GM12892 (cell line): ENCODE results near the gene BGLAP.
"Not testable (repeated sequence)": the region's sequence is repeated elsewhere in the genome, so short reads cannot be mapped to it uniquely, and the experiment has no call there.

Experiments used
- DNase-seq: peaks from one replicate; pipeline ENCODE4 v3.0.0; 2011; ENCODE audit not compliant: insufficient read length
- FAIRE-seq: peaks from 2 replicates; lab custom pipeline; 2011; peaks lifted over from hg19 to GRCh38; lab: Jason Lieb, UNC
- POLR2A ChIP-seq: IDR thresholded peaks from 2 replicates; pipeline ENCODE4 v1.6.1; 2011; ENCODE audit warnings: low read depth, low read length, control low read depth
- POLR2AphosphoS5 ChIP-seq: IDR thresholded peaks from 2 replicates; pipeline ENCODE4 v1.6.1; 2011; ENCODE audit warnings: low read depth, low read length, control low read depth
- TAF1 ChIP-seq: IDR thresholded peaks from 2 replicates; pipeline ENCODE4 v1.6.1; 2011; ENCODE audit warnings: low read depth, mild to moderate bottlenecking, control low read depth, low read length, borderline replicate concordance

BGLAP gene

GRCh38 chr1:156212833-156213643, 28.9 kb upstream of the BGLAP start, which contains the start of gene PMF1:
TSS of gene PMF1 (plus strand) at chr1:156213007. CDS start at chr1:156213016, 9 bp downstream.
- TF ChIP-seq POLR2A = peak; percentile 91
- peak; percentile 94 for TF ChIP-seq POLR2AphosphoS5
- TF ChIP-seq TAF1 = no peak; the same call in 1 of the 2 replicates
- DNase-seq = peak; percentile 100
- peak; percentile 48 for FAIRE-seq

DNA sequence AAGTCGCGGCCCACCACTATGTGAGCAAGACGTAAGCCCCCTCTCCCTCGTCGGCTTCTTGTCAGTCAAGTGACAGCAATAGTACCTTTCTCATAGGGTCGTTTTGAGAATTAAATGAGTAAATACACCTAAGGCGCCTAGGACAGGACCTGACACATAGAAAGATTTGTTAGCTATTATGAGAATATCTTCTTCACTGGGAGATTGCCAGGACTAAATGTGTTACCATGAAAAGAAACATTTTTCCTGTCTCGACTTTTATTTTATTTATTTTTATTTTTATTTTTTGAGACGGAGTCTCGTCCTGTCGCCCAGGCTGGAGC, 28.4 kb upstream of the BGLAP start:
- TF ChIP-seq POLR2AphosphoS5 (no peak), POLR2A (no peak), TAF1 (no peak)
- DNase-seq = no peak
- no peak for FAIRE-seq

GRCh38 chr1:156214024-156214748, 27.8 kb upstream of the BGLAP start:
- TF ChIP-seq TAF1 (no peak), POLR2AphosphoS5 (no peak), POLR2A (no peak)
- DNase-seq (no peak), FAIRE-seq (no peak)

DNA sequence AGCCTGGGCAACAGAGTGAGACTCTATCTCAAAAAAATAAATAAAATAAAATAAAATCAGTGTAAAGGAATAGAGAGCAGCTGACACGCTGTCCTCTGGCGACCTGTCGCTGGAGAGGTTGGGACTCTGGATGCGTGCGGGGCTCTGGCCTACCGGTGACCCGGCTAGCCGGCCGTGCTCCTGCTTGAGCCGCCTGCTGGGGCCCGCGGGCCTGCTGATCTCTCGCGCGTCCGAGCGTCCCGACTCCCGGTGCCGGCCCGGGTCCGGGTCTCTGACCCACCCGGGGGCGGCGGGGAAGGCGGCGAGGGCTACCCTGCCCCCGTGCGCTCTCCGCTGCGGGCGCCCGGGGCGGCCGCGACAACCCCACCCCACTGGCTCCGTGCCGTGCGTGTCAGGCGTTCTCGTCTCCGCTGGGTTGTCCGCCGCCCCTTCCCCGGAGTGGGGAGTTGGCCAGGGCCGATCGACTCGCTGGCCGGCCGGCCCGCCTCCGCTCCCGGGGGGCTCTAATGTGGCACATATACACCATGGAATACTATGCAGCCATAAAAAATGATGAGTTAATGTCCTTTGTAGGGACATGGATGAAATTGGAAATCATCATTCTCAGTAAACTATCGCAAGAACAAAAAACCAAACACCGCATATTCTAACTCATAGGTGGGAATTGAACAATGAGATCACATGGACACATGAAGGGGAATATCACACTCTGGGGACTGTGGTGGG, 25.5 kb upstream of the BGLAP start:
- FAIRE-seq = peak; percentile 100

GRCh38 chr1:156217871-156218270, 24.1 kb upstream of the BGLAP start:
- TF ChIP-seq POLR2AphosphoS5 = no peak
- TF ChIP-seq POLR2A = no peak
- TF ChIP-seq TAF1 = no peak
- DNase-seq = no peak
- FAIRE-seq = no peak

More for the DNA sequence above, 25.5 kb upstream of the BGLAP start:
- not testable (repeated sequence) for DNase-seq

- FAIRE-seq = no peak
- DNase-seq = no peak
- no peak for TF ChIP-seq TAF1
These were observed 21.8 kb upstream of the BGLAP start for GRCh38 chr1:156220226-156220625.

DNA sequence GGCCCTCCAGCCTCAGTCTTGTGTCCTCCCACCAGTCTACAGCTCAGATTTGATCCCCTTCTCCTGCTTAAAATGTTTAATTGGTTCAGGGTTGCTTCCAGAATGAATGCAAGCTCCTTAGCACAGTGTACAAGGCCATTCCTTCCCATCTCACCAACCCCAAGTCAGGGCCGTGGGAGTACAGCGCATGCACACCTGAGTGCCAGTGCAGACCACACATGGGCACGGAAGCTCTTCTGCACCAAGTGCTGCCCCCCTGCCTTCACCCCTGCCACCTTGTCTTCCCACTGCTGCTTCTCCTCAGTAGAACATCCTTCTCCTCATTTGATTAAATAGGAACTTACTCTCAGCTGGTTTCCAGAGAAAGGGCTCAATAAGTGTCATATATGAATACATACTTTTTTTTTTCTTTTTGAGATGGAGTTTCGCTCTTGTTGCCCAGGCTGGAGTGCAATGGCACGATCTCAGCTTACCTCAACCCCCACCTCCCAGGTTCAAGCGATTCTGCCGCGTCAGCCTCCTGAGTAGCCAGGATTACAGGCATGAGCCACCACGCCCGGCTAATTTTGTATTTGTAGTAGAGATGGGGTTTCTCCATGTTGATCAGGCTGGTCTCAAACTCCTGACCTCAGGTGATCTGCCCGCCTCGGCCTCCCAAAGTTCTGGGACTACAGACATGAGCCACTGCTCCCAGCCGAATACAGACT, 19.8 kb upstream of the BGLAP start:
- no peak for TF ChIP-seq POLR2AphosphoS5
- no peak for TF ChIP-seq TAF1
- TF ChIP-seq POLR2A = no peak
- DNase-seq = no peak
- no peak for FAIRE-seq

DNA sequence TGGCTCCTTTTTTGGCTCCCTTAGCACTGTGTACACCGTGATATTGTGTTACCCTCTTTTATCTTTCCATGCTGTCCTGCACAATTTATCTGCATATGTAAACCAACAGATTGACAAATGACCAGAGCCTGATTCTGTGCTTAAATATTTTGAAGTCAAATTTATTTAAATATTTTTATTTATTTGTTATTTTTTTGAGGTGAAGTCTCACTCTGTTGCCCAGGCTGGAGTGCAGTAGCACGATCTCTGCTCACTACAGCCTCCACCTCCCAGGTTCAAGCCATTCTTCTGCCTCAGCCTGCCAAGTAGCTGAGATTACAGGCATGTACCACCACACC, 16.3 kb upstream of the BGLAP start:
- no peak for TF ChIP-seq POLR2A
- no peak for DNase-seq
- FAIRE-seq = no peak

DNA sequence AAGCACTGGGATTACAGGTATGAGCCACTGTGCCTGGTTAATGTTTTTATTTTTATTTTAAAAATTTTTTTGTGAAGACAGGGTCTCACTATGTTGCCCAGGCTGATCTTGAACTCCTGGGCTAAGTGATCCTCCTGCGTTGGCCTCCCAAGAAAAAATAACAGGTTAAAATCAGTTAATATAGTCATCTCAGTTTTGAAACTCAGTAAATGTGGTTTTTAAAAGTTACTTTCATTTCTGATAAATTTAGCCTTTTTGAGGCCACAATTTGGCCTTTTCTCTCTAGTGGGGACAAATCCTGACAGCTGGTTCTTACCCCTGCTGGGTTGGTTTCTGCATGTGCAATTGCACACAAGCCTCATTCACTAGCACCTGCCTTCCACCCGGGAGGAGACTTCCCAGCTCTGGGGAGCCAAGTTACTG, 15.9 kb upstream of the BGLAP start:
- TF ChIP-seq POLR2AphosphoS5 (no peak), TAF1 (no peak), POLR2A (no peak)
- peak; percentile 72 for FAIRE-seq
- peak; percentile 67 for DNase-seq

DNA sequence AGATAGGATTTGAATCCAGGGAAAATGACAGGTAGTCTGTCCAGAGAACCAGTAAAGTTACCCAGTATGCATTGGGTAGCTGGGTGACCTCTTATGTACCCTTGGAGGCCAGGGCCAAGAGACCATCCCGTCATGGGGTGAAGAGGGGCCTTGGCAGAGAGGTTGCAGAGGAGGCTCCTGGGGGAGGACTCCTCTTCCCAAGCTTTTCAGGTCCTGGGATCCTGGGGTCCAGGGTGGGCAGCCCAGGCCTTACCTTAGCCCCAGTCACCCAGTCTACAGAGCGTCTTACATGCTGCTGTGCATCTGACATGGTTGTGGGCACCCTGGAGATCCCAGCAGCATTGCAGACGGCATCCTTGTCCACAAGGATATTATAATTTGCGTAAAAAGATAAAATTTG, 15.2 kb upstream of the BGLAP start:
- FAIRE-seq (no peak), DNase-seq (no peak)
- no peak for TF ChIP-seq POLR2AphosphoS5
- TF ChIP-seq TAF1 = no peak
- no peak for TF ChIP-seq POLR2A

DNA sequence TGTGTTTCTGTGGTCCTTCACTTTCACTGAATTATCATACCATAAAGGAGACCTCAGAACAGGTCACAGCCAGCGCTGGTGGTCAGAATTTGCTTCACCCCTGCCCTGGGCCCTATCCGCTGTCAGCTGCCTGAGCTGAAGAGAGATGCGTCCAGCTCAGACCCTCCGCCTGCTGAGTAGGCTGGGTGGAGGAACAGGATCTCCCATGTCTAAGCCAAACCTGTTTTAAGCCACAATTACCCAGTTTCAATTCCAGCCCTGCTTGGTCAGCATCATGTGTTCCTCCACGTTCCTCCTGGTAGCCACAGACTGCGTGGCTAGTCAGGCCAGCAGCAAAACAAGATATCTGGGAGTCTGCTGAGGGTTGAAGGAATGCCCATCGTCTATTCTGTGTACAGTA, 13.5 kb upstream of the BGLAP start:
- FAIRE-seq = no peak
- TF ChIP-seq TAF1 (no peak), POLR2A (no peak), POLR2AphosphoS5 (no peak)
- DNase-seq = no peak
